ENCODE results near the gene B3GNT8. TPM values are rescaled to one million over a fixed set of nuclear protein-coding genes. Genes with fewer than 3 reads are reported as not detected.

Gene B3GNT8
- total and polyA plus RNA-seq, 2 of the 8 experiments (the other 6 are each of a cell fraction or from before 2014, with no cell fraction given): 0.67 to 0.86 TPM

DNA sequence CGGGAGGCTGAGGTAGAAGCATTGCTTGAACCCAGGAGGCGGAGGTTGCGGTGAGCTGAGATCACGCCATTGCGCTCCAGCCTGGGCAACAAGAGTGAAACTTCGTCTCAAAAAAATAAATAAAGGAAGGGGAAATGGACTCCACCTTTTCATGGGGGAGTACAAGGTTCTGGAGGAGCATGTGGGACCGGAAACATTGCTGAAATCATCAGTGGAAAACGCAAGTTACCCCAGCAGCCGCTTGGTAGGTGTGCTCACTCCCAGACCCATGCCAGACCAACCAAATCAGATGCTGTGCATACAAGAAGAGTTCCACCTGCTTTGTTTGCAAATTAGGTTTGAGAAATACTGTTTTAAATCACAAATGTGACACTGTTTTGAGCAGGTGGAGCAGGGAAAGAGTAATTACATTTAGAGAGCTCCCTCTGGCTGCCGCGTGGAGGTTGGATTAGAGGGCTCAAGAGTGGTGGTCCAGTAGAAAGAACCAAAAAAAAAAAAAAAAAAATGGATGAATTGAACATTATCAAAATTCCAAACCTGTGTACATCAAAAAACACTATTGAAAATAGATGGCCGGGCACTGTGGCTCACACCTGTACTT is 20.7 kb upstream of the B3GNT8 start:
- no peaks in the 10 kb centered on the region for H3K36me3 ChIP-seq (ENCODE audit: control insufficient read depth in 2 of 4, insufficient read depth in 4 of 4, low read length in 3 of 4)
- no peak overlapping the region for H3K56ac ChIP-seq (replicated peaks; ENCODE audit: insufficient read length, low read depth, low read length)
- H3K79me1 ChIP-seq (ENCODE audit: low read depth, low read length): no peaks in the 10 kb centered on the region
- no peak overlapping the region for H3K18ac ChIP-seq (ENCODE audit: extremely low read depth, low read length)
- H3K4me2 ChIP-seq (ENCODE audit: insufficient read depth in 1 of 2, low read depth in 2 of 2, low read length in 2 of 2): no peak overlapping the region
- no peak for FAIRE-seq
- H3K23me2 ChIP-seq (ENCODE audit: low read depth, low read length): no peaks in the 10 kb centered on the region
- H2AFZ ChIP-seq (ENCODE audit: low read length): no peak overlapping the region; the same call in 1 of the 2 replicates
- TF ChIP-seq, protein P1, sequence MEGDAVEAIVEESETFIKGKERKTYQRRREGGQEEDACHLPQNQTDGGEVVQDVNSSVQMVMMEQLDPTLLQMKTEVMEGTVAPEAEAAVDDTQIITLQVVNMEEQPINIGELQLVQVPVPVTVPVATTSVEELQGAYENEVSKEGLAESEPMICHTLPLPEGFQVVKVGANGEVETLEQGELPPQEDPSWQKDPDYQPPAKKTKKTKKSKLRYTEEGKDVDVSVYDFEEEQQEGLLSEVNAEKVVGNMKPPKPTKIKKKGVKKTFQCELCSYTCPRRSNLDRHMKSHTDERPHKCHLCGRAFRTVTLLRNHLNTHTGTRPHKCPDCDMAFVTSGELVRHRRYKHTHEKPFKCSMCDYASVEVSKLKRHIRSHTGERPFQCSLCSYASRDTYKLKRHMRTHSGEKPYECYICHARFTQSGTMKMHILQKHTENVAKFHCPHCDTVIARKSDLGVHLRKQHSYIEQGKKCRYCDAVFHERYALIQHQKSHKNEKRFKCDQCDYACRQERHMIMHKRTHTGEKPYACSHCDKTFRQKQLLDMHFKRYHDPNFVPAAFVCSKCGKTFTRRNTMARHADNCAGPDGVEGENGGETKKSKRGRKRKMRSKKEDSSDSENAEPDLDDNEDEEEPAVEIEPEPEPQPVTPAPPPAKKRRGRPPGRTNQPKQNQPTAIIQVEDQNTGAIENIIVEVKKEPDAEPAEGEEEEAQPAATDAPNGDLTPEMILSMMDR (IDR thresholded peaks at IDR 0.05; ENCODE audit: control extremely low read depth in 1 of 3, insufficient read depth in 1 of 3, low read depth in 1 of 3, low read length in 3 of 3): peak in 1 of 3 experiments; percentile 14; a peak in 1 of 4 replicates
- no peak for TF ChIP-seq TAF7 (optimal IDR thresholded peaks at IDR 0.05; ENCODE audit: borderline replicate concordance, low read depth, low read length)
- DNase-seq (ENCODE audit: low read depth in 1 of 2, low spot score in 2 of 2): no peak
- H3K23ac ChIP-seq (ENCODE audit: insufficient read length): no peak overlapping the region
- H3K27me3 ChIP-seq (replicated peaks in 1 of 4; ENCODE audit: control insufficient read depth in 3 of 4, extremely low read depth in 1 of 4, insufficient read depth in 3 of 4, low read length in 3 of 4): 0 out of 7 replicates have a peak, but pooled peaks cover 0 to 3% (median 0%) of the 10 kb centered on the region in 4 experiments
- no peak overlapping the region for H2BK120ac ChIP-seq (replicated peaks; ENCODE audit: low read depth, low read length)
- no peak overlapping the region for H2BK20ac ChIP-seq (ENCODE audit: low read length)
- no peak overlapping the region for H2BK5ac ChIP-seq (ENCODE audit: low read depth, low read length)
- no peaks in the 10 kb centered on the region; a peak in 2 of 4 replicates for H3K9me3 ChIP-seq (ENCODE audit: insufficient read depth in 2 of 2, low read depth in 1 of 2, low read length in 1 of 2)
- no peak overlapping the region for H2AK5ac ChIP-seq (ENCODE audit: low read depth, low read length)
- H4K5ac ChIP-seq (ENCODE audit: insufficient read length, low read depth, low read length): no peak overlapping the region
- no peaks in the 10 kb centered on the region for H3K4me1 ChIP-seq (replicated peaks in 1 of 4; ENCODE audit: control insufficient read depth in 3 of 4, insufficient read depth in 4 of 4, low read length in 3 of 4)
- H3K4me3 ChIP-seq (ENCODE audit: extremely low read depth in 1 of 4, insufficient read depth in 2 of 4, low read depth in 3 of 4, low read length in 4 of 4): no peak overlapping the region
- H3K4ac ChIP-seq (replicated peaks; ENCODE audit: insufficient read length, low read depth, low read length): no peak overlapping the region
- no peaks in the 10 kb centered on the region for H4K20me1 ChIP-seq (replicated peaks in 1 of 2; ENCODE audit: control insufficient read depth in 1 of 2, insufficient read depth in 2 of 2, low read length in 2 of 2)
- no peak overlapping the region for H3K27ac ChIP-seq (ENCODE audit: low read depth, low read length)
- H4K91ac ChIP-seq (replicated peaks; ENCODE audit: insufficient read length, low read length): no peak overlapping the region
- no peaks in the 10 kb centered on the region for H3K79me2 ChIP-seq (ENCODE audit: control insufficient read depth in 1 of 2, insufficient read depth in 2 of 2, low read length in 2 of 2)
- ChIA-PET CTCF (ENCODE audit: partially characterized antibody) (interaction anchor here (0.7 to 20.4 kb wide), 19 partner anchors 9 to 337 kb away, joined by 3 to 364 read pairs (median 4); partner anchors contain the start of gene DMAC2), POLR2A (ENCODE audit: partially characterized antibody) (interaction anchor here (0.7 to 1.1 kb wide), 3 partner anchors 9 to 116 kb away, joined by 4 read pairs; no protein-coding TSS in a partner anchor)
- no peak overlapping the region for H3K14ac ChIP-seq (ENCODE audit: insufficient read length)
- H2BK15ac ChIP-seq (ENCODE audit: low read length): no peak overlapping the region
- WGBS, 2 experiments (ENCODE audit: extremely low coverage in 1 of 2, insufficient coverage in 1 of 2, insufficient read length in 1 of 2, insufficient replicate concordance in 2 of 2, low coverage in 1 of 2, low lambda C conversion rate in 2 of 2, missing lambda C conversion rate in 1 of 2): 75% methylated on average over 12 of the region's 12 CpGs; no CpG with 5 or more reads in 1 of the 2 experiments
- no peak overlapping the region for H3K9ac ChIP-seq (replicated peaks in 1 of 4; ENCODE audit: extremely low read depth in 1 of 4, low read depth in 3 of 4, low read length in 3 of 4)
- H4K8ac ChIP-seq (ENCODE audit: extremely low read depth, insufficient read depth, low read length): no peak overlapping the region
- no peak overlapping the region for H2BK12ac ChIP-seq (ENCODE audit: low read depth, low read length)

All from H1 (cell line).